Activated T-cell treated with anti-CD3 and anti-CD28 coated beads, Interleukin-2, amount 50 U/mL, for 1 hour (primary cell): Measurements from ENCODE around the gene NRCAM.

Experiments used
- DNase-seq: peaks from one replicate; pipeline ENCODE4 v3.0.0-alpha.2; 2020

Gene NRCAM

GRCh38 chr7:108423089-108423989, 32.9 kb downstream of the NRCAM start:
- no peak for DNase-seq

- DNase-seq, result no peak
Observed at GRCh38 chr7:108421720-108422331, 34.4 kb downstream of the NRCAM start.

DNA sequence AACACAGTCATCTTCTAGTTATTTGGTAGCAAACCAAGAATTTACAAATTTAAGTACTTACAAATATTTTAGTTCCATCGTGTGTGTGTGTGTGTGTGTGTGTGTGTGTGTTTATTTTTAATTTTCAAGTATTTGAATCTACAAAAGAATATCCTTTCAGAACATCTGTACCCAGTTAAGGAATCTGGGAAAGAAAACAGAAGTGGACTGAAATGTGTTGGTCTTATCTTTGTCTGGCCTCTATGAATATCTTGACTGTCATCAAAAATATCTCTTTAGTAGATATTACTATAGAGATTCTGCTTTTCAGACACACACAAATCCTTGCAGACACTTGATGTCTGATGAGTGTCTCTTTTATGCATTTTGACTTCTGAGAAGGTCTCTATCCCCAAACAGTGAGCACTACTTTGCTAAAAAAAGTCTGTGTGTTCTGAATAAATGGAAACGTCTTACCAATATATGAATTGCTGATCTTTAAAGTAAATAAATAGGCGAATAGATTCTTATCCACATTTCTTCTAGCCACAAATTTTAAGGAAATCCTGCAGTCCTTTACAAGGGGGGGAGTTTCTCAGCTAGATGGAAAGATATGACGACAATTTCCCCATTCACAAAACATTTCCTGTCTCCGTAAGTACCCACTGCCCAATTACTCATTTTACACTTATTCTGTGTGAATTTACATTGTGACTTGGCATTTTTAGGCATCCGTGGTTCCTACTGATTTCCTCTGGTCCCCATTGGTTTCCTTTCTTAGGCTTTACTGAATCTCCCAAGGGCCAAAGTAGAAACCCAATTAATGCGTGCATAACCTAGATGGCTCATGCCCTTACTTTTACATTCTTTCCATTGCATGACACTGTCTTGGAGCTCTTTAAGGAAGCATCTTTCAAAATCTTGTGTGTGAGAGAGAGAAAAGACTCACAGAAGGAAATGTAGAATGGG, 36.0 kb downstream of the NRCAM start:
- no peak for DNase-seq

DNA sequence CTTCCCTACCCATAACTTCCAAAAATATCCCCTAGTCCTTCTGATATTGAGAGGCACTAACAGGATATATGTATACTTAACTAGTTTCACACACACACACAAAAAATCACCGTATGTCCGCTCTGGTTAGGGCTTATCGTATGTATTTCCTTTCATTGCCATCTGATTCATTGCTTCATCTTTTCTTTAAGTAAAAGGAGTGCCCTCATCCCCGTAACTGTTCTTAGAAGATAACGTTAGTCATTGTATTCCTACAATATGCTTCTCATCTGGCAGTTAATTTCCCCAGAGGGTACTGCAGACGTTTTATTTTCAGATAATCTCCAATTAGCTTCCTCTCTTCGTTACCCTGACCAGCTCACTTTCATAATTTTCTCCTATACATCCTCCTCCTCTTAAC, 37.3 kb downstream of the NRCAM start:
- DNase-seq, result no peak

DNA sequence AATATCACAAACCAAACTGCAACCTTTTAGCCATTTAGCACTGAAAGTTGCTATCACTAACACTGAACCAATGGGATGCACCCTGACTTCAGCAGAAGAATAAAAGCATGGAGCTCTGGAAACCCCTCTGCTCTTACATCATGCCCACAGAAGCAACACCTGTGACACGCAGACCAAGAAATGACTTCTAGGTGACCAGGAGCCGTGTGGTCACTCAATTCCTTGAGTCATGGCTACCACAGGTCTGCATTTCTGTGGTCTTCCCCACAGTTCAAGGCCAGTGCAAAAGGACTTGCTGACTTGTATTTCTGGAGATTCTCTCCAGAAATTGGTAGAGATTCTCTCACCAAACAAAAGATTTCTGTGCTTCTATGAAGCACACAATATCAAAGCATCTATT, 38.3 kb downstream of the NRCAM start:
- DNase-seq, result no peak

GRCh38 chr7:108417144-108417543, 39.1 kb downstream of the NRCAM start:
- DNase-seq, result no peak

DNA sequence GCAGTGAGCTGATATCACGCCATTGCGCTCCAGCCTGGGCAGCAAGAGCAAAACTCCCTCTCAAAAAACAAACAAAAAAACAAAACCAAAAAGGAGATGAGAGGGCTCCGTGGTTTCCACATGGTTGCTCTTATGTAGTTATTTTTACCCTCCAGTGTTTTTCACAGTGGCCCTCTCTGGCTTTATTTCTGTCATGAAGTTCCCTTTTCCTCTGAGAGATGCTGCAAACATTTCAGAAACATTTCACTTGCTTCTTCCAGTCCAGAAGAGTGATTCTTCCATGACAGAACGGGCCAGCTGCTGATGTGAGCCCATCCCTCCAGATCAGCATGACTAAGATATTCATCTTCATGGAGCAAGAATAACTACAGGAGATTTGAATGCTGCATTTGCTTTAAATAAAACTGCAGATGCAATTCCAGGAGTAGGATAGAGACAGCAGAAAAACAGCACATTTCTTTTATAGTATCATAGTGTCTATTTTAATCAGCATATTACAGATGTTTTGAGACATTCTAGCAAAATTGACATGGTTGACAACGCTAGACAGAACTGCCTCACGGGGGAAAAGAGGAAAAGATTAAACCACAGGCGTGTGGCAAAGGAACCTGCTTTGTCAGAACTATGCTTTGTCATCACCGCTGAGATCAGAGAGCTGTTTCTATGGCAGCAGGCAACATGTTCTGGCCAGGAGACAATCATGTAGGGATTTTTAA, 40.3 kb downstream of the NRCAM start:
- DNase-seq, result no peak

- DNase-seq, result no peak
Observed at GRCh38 chr7:108415084-108415483, 41.2 kb downstream of the NRCAM start.

- no peak for DNase-seq
Observed at GRCh38 chr7:108413782-108414492, 42.3 kb downstream of the NRCAM start.

DNA sequence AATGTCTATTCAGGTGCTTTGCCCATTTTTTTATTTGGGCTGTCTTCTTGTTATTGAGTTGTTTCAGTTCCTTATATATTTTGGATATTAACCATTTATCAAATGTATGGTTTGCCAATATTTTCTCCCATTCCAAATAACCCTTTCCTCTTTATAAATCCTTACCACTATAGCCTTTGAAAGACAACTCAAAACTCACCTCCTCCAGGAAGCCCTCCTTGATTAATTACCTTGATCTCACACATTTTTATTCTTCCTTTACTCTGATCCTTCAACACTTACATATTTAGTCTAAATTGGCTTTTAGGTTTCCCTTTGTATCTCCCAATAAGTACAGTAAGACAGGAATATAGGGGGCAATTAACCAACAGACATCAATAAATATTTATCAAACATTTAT, 42.9 kb downstream of the NRCAM start:
- no peak for DNase-seq

DNA sequence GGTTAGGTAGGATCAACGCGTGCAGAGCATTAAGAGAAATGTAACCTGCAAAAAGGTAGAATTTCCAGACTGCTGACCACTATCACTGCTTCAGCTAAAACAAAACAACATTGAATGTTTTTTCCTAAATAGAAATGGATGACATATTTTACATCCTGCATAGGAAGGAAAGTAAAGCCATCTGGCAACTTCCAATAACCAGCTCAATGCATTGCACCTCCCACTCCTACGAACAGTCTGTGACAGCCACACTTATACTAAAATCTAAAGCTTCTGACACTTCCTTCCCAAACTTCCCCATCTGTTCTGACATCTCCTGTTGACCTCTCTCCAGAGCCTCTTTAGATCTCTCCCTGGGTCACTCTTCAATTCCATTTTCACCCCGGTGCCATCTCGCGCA, 47.1 kb downstream of the NRCAM start:
- DNase-seq, result no peak

DNA sequence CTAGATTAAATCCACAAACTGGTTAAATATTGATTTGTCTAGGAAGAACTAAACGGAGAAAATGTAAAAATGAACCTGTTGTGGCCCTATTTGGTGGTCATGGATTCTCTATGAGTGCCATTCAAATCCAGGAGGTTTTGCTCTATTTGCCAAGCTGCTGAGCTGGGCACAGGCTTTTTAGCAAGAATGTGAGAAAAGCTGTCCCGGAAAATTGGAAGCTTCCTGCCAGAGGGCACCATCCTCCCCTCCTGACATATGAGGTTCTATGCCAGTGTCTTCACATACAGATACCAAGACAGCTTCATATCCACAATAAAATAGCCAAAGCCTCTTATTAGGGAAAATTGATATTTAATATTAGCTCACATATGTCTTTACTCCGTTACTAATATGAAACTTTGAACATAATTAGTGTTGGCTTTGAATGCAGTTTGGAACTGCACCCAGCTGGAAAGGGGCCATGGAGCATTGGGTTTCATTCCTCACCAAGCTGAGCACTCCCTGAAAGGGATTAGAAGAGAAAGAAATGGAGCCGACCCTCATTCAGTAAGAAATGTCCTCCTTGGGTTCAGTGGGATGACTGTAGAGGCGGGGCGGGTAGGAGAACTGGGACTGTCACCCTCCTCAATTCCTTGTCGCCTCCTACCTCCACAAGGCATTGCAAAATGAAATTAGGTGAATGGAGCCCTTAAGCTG, 47.8 kb downstream of the NRCAM start:
- no peak for DNase-seq

DNA sequence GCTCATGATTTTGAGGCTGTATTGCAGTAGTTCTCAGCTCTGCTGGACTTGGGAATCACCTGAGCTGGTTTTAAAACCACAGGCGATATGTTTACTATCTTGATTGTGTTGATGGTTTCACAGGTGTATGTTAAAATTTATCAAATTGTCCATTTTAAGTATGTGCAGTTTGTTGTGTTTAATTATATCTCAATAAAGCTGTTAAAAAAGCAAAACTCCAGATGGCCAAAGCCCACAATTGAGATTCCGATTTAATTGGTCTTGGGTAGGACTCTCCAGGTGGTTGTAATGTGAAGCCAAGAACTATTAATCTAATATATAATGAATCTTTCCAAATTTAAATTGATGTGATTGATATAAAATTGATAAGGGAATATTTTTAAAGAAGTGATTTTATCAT, 48.6 kb downstream of the NRCAM start:
- no peak for DNase-seq

GRCh38 chr7:108406222-108406890, 49.9 kb downstream of the NRCAM start:
- no peak for DNase-seq

DNA sequence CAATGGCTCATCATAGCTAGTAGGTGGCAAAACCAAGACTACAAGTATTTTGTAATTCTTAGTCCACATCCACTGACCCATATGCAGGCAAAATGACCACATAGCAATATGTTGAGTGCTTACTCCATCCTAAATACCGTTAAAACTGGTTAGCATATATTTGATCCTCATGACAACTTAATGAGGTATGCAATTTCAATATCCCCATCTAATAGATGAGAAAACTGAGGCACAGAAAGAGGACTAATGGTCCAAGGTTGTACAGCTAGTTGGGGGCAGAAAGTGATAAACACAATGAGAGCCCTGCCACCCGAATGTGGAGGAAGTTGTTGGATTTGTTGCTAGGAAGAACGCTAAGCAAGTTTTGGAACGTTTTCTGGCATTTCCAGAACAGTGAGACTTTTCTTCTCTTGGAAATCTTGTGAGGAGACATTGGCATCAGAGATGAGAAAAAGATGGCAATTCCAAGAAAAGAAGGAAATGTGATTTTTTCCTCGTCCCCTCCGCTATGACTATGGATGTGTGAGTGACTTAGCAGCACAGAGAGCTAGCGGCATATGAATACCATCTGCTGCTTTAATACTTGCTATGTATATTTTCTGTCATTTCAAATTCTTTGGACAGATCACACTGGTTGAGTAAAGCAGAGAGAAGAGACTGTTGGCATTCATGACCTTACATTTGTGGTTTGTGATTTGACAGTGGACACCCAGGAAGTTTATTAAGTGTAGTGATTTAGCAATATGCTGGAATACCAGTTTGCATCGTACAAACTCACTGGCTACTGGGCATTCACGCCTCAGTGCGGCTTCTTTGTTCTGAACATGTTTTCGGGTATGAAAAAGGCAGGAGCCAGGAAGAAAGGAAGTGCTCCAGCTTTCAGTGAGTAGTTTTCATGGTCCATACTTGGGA, 51.5 kb downstream of the NRCAM start:
- no peak for DNase-seq

DNA sequence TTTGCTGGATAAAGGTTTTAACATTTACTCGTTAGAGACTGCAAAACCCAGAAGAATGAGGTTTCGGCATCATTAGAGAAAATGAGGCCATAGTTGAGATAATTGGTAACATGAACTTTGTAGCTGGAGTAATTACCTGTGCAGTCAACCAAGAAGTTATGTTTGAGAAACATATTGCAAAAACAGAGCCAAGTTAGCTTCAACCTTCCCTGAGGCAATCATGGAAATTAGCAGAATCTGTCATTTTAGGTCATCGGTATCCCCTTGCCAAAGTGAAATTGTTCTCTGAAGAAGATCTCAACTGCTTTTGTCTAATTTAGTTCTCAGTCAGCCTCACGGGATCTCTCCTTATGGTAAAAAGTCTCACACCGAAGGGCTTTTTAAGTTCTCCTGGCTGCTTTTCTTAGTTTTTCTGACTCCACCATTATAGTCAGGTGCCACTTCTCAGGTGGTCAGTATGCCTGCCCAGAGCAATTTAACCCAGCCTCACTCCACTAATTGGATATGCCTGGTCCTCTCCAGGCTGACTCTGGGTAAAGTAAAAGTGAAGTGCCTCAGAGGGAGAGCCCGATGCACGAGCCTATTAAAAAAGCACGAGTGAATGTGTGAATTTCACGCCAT, 52.5 kb downstream of the NRCAM start:
- DNase-seq, result no peak

GRCh38 chr7:108402865-108403264, 53.4 kb downstream of the NRCAM start:
- DNase-seq, result no peak

DNA sequence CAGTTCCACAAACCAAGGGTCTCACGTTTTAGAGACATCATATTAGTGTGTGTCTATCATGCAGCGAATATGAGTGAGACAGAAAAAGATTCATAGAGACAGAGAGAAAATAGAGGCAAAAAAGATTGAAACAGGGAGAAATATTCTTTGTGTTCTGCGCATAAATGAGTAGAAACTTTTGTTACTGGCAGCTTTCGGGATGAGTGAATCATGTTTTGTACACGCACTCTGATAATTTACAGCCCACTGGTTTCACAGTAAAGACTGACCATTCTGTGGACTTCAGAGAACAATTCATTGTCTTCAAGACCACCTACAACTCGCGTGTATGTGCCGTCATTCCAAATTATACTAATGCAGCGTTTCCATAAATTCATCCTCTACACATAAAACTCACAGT, 60.2 kb downstream of the NRCAM start:
- no peak for DNase-seq

DNA sequence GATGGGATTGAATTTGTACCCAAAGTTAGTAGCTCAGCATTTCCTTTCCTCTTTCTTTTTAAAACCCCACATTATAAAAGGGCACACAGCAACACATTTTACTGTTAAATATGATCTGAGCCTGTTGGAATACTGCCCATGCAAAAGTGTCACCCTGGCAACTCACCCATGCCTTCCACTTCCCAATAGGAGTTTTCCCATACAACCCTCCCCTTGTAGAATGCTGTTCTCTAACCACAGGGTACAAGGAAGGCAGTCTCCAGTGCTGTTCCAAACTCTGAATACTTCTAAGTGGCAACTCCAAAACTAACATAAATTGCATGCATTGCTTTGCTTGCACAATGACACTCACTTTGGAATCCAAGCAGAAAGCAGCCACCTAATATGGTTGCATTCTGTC, 60.8 kb downstream of the NRCAM start:
- no peak for DNase-seq
